OCI-LY7 (cell line): ENCODE data around the gene WDCP. TPM values are rescaled to one million over a fixed set of nuclear protein-coding genes. Genes with fewer than 3 reads are reported as not detected.

Experiments
- BruUV-seq: library from RNA; stranded (reverse); fragments of 400-500 nt; replicated peaks from 2 replicates; lab custom pipeline; 2021; lab: Mats Ljungman, UMichigan
- CTCF ChIA-PET: fragments of 300-600 bp; sonication (Branson Sonifier 250); formaldehyde crosslinking; loops from one replicate; lab custom pipeline; 2022; ENCODE audit warnings: antibody characterized with exemption; ENCODE audit not compliant: unreplicated experiment; lab: Charles Lee
- POLR2A ChIA-PET: fragments of 300-600 bp; sonication (Branson Sonifier 250); formaldehyde crosslinking; loops from one replicate; lab custom pipeline; 2022; ENCODE audit warnings: antibody characterized with exemption; lab: Charles Lee
- DNase-seq: peaks from one replicate; pipeline ENCODE4 v3.0.0-alpha.2; 2015; ENCODE audit warnings: low spot score
- H2AFZ ChIP-seq: fragments of 200-600 bp; sonication (generic), shearing (Covaris generic); 2 replicates; pipeline ENCODE4 v1.6.1; 2014; ENCODE audit warnings: mild to moderate bottlenecking, antibody characterized with exemption, low read length, moderate library complexity
- H3K27ac ChIP-seq: fragments of 200-600 bp; sonication (generic); 2 replicates; pipeline ENCODE4 v1.5.1; 2014; ENCODE audit warnings: mixed run types, low read depth, mild to moderate bottlenecking, moderate library complexity, low read length, inconsistent platforms; ENCODE audit not compliant: poor library complexity, severe bottlenecking
- H3K36me3 ChIP-seq: fragments of 200-600 bp; sonication (generic); 2 replicates; pipeline ENCODE4 v1.6.1; 2014; ENCODE audit warnings: mild to moderate bottlenecking, antibody characterized with exemption, low read length, moderate library complexity, mixed read lengths; ENCODE audit not compliant: insufficient read depth
- H3K4me1 ChIP-seq: fragments of 200-600 bp; sonication (generic); 2 replicates; pipeline ENCODE4 v1.5.1; 2014; ENCODE audit warnings: mild to moderate bottlenecking, low read length; ENCODE audit not compliant: insufficient read depth, poor library complexity, severe bottlenecking
- H3K4me2 ChIP-seq: fragments of 200-600 bp; sonication (generic); 2 replicates; pipeline ENCODE4 v1.6.1; 2014; ENCODE audit warnings: mild to moderate bottlenecking, low read length
- H3K4me3 ChIP-seq: fragments of 200-600 bp; sonication (generic); 2 replicates; pipeline ENCODE4 v1.5.1; 2014; ENCODE audit warnings: mild to moderate bottlenecking, low read depth, low read length; ENCODE audit not compliant: poor library complexity, severe bottlenecking
- H3K79me2 ChIP-seq: fragments of 200-600 bp; sonication (generic); 2 replicates; pipeline ENCODE4 v1.6.1; 2016; ENCODE audit warnings: low read depth, mild to moderate bottlenecking, low read length, moderate library complexity, mixed read lengths; ENCODE audit not compliant: insufficient read depth
- H3K9me2 ChIP-seq: fragments of 200-600 bp; sonication (generic); 2 replicates; pipeline ENCODE4 v1.6.1; 2016; ENCODE audit warnings: mild to moderate bottlenecking, low read length, mixed read lengths; ENCODE audit not compliant: insufficient read depth
- H3K9me3 ChIP-seq: fragments of 200-600 bp; sonication (generic); 2 replicates; pipeline ENCODE4 v1.6.1; 2014; ENCODE audit warnings: mild to moderate bottlenecking, mixed run types, low read length, mixed read lengths
- H4K20me1 ChIP-seq: fragments of 200-600 bp; sonication (generic); 2 replicates; pipeline ENCODE4 v1.6.1; 2014; ENCODE audit warnings: mild to moderate bottlenecking, antibody characterized with exemption, low read length, moderate library complexity, mixed read lengths; ENCODE audit not compliant: insufficient read depth
- CTCF ChIP-seq: fragments of 200-600 bp; sonication (generic); conservative IDR thresholded peaks from 2 replicates; pipeline ENCODE4 v1.5.1; 2014; ENCODE audit warnings: mild to moderate bottlenecking, antibody characterized with exemption, low read length, moderate library complexity, mixed read lengths
- EZH2phosphoT487 ChIP-seq: fragments of 200-600 bp; sonication (generic); IDR thresholded peaks from 2 replicates; pipeline ENCODE4 v1.6.1; 2018; ENCODE audit warnings: low read depth, borderline replicate concordance, mild to moderate bottlenecking, mixed run types, antibody characterized with exemption, low read length, moderate library complexity, mixed read lengths
- intact Hi-C: fragments of 100-400 bp; cut with micrococcal nuclease; formaldehyde crosslinking; loops from one replicate; pipeline ENCODE4 v1.10.0; 2022; ENCODE audit not compliant: unreplicated experiment
- total RNA-seq, 2 experiments: library from RNA; depleted of rRNA in 1 of 2; stranded (reverse); fragments of >200 nt in 1 of 2; shearing (Covaris generic) in 1 of 2; gene quantifications; 2 replicates each; pipeline ENCODE4 v1.2.3, GENCODE V29; 2014 to 2022

WDCP gene
- total RNA-seq, 2 experiments from 2014 or later, result 13.9 to 21.0 TPM

GRCh38 chr2:24040511-24040910 lies 6.7 kb downstream of the WDCP start:
- no peak for DNase-seq
- CTCF ChIA-PET, result no interaction called here
- no peak overlapping the region for H3K4me3 ChIP-seq
- H3K4me1 ChIP-seq, result peaks cover under 1% of the 10 kb centered on the region
- H3K4me2 ChIP-seq, result no peak overlapping the region
- intact Hi-C loops, result no loop called here
- H3K36me3 ChIP-seq, result peaks cover 36% of the 10 kb centered on the region
- BruUV-seq, result no TSS peak
- H3K27ac ChIP-seq, result no peak overlapping the region
- POLR2A ChIA-PET, result interaction anchor here (1.0 kb wide), 1 partner anchor 11 kb away, joined by 6 read pairs; no protein-coding TSS in a partner anchor
- H3K9me3 ChIP-seq, result no peaks in the 10 kb centered on the region
- H3K9me2 ChIP-seq, result no peaks in the 10 kb centered on the region
- no peak for TF ChIP-seq CTCF
- TF ChIP-seq EZH2phosphoT487, result no peak
- no peak overlapping the region for H2AFZ ChIP-seq
- H3K79me2 ChIP-seq, result peaks cover 9% of the 10 kb centered on the region; the same call in 1 of the 2 replicates
- no peaks in the 10 kb centered on the region for H4K20me1 ChIP-seq

GRCh38 chr2:24038786-24039499 lies 8.2 kb downstream of the WDCP start:
- DNase-seq, result no peak
- BruUV-seq, result no TSS peak
- no peaks in the 10 kb centered on the region for H3K9me3 ChIP-seq
- H3K9me2 ChIP-seq, result no peaks in the 10 kb centered on the region
- H3K27ac ChIP-seq, result no peak overlapping the region
- H3K4me2 ChIP-seq, result no peak overlapping the region
- 0 out of 2 replicates have a peak, but pooled peaks cover under 1% of the 10 kb centered on the region for H4K20me1 ChIP-seq
- CTCF ChIA-PET, result no interaction called here
- no peaks in the 10 kb centered on the region for H3K4me1 ChIP-seq
- no peak overlapping the region for H3K4me3 ChIP-seq
- peaks cover 40% of the 10 kb centered on the region for H3K36me3 ChIP-seq
- H3K79me2 ChIP-seq, result peaks cover 15% of the 10 kb centered on the region
- intact Hi-C loops, result no loop called here
- no peak overlapping the region for H2AFZ ChIP-seq
- POLR2A ChIA-PET, result no interaction called here
- no peak for TF ChIP-seq EZH2phosphoT487
- TF ChIP-seq CTCF, result no peak

GRCh38 chr2:24026233-24026632 lies 21.0 kb downstream of the WDCP start:
- Histone ChIP-seq H3K4me1 (no peaks in the 10 kb centered on the region), H2AFZ (no peak overlapping the region), H3K27ac (no peak overlapping the region), H3K4me2 (no peak overlapping the region), H3K79me2 (no peaks in the 10 kb centered on the region), H3K36me3 (peaks cover 30% of the 10 kb centered on the region), H4K20me1 (no peaks in the 10 kb centered on the region), H3K4me3 (no peak overlapping the region), H3K9me3 (no peaks in the 10 kb centered on the region), H3K9me2 (no peaks in the 10 kb centered on the region)
- TF ChIP-seq EZH2phosphoT487 (no peak), CTCF (no peak)
- ChIA-PET CTCF (no interaction called here), POLR2A (no interaction called here)
- intact Hi-C loops, result loop anchor here (2.0 kb wide), 1 partner anchor 59 kb away; the partner anchor contains the start of gene TP53I3
- DNase-seq, result no peak
- no TSS peak for BruUV-seq
